ENCODE data around the gene SLC35E4. TPM values are rescaled to one million over a fixed set of nuclear protein-coding genes. Genes with fewer than 3 reads are reported as not detected.

The SLC35E4 gene
- total RNA-seq, 1 experiment from 2014 or later = 5.3 TPM

- TF ChIP-seq ATF2 (CRISPR knock-in tag; IDR thresholded peaks at IDR 0.05; ENCODE audit: borderline replicate concordance, low read depth) = no peak
- TF ChIP-seq NFATC4 (CRISPR knock-in tag; IDR thresholded peaks at IDR 0.05) = no peak
- no peak for TF ChIP-seq SMAD3 (CRISPR knock-in tag; IDR thresholded peaks at IDR 0.05; ENCODE audit: borderline replicate concordance)
- TF ChIP-seq HMGXB4 (CRISPR knock-in tag; IDR thresholded peaks at IDR 0.05) = 0 out of 2 replicates have a peak, but pooled peaks have one; percentile 58
- no peak for TF ChIP-seq NFE2L1 (CRISPR knock-in tag; IDR thresholded peaks at IDR 0.05)
- no peak for TF ChIP-seq CBFB (CRISPR knock-in tag; IDR thresholded peaks at IDR 0.05; ENCODE audit: low read depth)
- no peak for TF ChIP-seq NR1H2 (CRISPR knock-in tag; IDR thresholded peaks at IDR 0.05)
- TF ChIP-seq OVOL2 (CRISPR knock-in tag; IDR thresholded peaks at IDR 0.05; ENCODE audit: borderline replicate concordance) = no peak
- peak; percentile 33; the same call in 1 of the 2 replicates for TF ChIP-seq FOXK1 (CRISPR knock-in tag; IDR thresholded peaks at IDR 0.05)
- no peak for TF ChIP-seq ZNF423 (CRISPR knock-in tag; IDR thresholded peaks at IDR 0.05)
- TF ChIP-seq CTCF (IDR thresholded peaks at IDR 0.05) = peak; percentile 37; the same call in 1 of the 2 replicates
- TF ChIP-seq USF2 (CRISPR knock-in tag; IDR thresholded peaks at IDR 0.05) = no peak
- TF ChIP-seq EMX1 (CRISPR knock-in tag; IDR thresholded peaks at IDR 0.05) = no peak
- TF ChIP-seq ZNF219 (CRISPR knock-in tag; IDR thresholded peaks at IDR 0.05; ENCODE audit: borderline replicate concordance) = no peak
- TF ChIP-seq SP1 (CRISPR knock-in tag; conservative IDR thresholded peaks at IDR 0.05) = peak; percentile 88
- TF ChIP-seq MLX (CRISPR knock-in tag; IDR thresholded peaks at IDR 0.05) = no peak
- no peak for TF ChIP-seq GABPB1 (CRISPR knock-in tag; IDR thresholded peaks at IDR 0.05)
- no peak for TF ChIP-seq ESRRA (CRISPR knock-in tag; IDR thresholded peaks at IDR 0.05; ENCODE audit: borderline replicate concordance)
- TF ChIP-seq IRF2 (CRISPR knock-in tag; IDR thresholded peaks at IDR 0.05; ENCODE audit: borderline replicate concordance, low read depth) = no peak
- TF ChIP-seq TCF7 (CRISPR knock-in tag; IDR thresholded peaks at IDR 0.05; ENCODE audit: low read depth) = no peak
- no peak for TF ChIP-seq CREB1 (CRISPR knock-in tag; IDR thresholded peaks at IDR 0.05)
- TF ChIP-seq E2F4 (CRISPR knock-in tag; IDR thresholded peaks at IDR 0.05; ENCODE audit: borderline replicate concordance, low read depth) = 0 out of 2 replicates have a peak, but pooled peaks have one; percentile 50
Measured at GRCh38 chr22:30667494-30668385, 32.2 kb downstream of the SLC35E4 start, which contains the start of gene DUSP18 (continued).

Data from WTC11 (cell line).